Dermis blood vessel endothelial cell (primary cell): Measurements from ENCODE around the gene LTBP1. TPM values are rescaled to one million over a fixed set of nuclear protein-coding genes. Genes with fewer than 3 reads are reported as not detected.
A peak's percentile ranks its signal among the peaks of the same experiment; 100 is the strongest.
"Not testable (repeated sequence)": the region's sequence is repeated elsewhere in the genome, so short reads cannot be mapped to it uniquely, and the experiment has no call there.

Experiments used
- DNase-seq: peaks from one replicate; pipeline ENCODE4 v3.0.0; 2010
- total RNA-seq: library from RNA; depleted of rRNA; stranded (reverse); fragments of >200 nt; gene quantifications from 2 replicates; pipeline ENCODE4 v1.2.3, GENCODE V29; 2014

Gene LTBP1
- total RNA-seq, 1 donor from 2014 or later = 37.9 TPM

DNA sequence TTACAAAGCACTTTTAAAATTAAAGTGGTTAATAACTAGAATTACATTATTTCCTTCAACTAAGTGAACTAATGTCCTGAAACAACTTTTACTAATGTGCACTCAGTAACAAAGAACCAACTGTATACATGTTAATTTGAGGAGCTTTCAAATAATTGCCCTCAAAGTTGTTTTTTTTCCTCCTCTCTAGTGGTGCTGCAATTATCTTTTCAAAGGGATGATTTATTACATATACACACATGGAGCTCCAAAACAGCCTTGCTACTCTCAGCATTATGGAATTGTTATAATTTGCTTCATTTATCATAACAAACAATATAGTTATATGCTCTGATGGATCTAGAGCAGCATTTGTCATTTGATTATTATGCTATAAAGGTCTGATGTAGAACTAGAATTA lies 283.4 kb downstream of the LTBP1 start:
- no peak for DNase-seq

DNA sequence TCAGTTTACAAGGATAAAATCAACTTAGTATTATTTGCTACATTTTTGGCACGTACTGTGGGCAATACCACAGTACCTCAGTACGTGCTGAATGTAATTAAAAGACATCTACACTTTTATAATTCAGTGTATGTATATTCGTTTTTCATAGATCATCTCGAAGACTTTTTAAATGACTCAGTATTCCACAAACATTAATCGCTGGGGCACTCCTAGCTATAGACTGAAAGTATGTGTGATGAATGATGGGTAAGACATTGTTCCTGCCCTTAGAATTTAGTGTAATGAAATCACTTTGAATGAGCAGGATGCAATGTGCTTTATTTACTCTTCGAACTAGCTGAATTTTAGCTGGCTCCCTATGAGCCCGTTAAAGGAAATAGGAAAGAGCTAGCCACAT lies 284.1 kb downstream of the LTBP1 start:
- DNase-seq = no peak

- DNase-seq = not testable (repeated sequence)
Measured at GRCh38 chr2:33235559-33235958, 288.8 kb downstream of the LTBP1 start.

DNA sequence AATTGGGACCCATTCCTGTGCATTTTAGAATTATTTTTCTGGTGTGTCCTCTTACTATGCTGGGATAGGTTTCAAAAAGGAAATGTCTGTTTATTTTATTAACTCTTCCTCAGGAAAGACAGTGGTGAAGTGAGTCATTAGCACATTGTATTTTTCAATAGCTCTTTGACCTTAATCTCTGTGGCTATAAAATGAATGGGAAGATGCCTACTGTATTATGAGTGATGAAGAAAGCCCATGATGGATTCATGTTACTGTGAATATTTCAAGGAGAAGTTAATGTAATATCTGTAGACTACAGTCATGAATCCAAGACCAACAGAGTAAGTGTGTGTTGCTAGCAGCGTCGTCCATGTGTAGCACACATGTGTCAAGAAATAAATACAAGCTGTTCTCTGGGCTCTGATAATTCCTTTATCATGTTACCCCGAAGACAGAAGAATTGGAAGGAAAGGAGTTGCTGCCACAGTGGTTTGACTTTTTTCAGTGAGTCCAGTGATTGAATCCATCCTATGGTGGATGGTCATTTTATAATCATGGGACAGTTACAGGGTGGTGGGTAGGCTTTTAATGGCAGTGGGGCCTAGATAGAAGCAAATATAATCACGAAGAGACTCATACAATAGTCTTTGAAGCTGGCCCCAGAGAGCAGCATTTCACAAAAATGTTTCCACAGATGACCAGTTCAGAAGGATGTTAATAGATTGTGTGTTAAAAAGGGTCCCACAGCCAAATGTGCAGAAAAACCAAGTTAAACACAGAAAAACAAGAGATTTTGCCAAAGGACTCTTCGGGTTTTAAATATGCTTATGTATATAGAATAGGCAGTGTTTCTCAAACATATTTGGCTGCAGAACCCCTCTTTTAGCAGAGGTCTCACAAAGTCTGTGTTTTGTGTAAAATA lies 290.0 kb downstream of the LTBP1 start:
- peak; percentile 74 for DNase-seq

DNA sequence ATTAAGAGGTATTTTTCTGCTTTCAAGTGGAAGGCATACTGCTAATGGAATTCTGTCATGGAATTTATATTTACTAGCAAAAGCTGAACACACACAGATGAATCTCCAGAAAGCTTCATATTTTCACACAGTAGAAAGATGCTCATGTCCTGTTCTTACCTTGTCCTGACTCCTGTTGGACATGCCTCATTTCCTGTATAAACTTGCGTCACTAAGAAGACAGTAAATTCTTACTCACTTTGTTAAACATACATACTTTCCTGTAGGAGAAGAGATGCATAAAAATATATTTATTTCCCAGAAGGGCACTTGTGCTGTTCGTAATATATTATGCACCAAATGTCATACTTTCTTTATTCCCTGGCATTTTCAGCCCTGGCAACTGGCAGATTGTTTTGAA lies 291.4 kb downstream of the LTBP1 start:
- DNase-seq = peak; percentile 69

DNA sequence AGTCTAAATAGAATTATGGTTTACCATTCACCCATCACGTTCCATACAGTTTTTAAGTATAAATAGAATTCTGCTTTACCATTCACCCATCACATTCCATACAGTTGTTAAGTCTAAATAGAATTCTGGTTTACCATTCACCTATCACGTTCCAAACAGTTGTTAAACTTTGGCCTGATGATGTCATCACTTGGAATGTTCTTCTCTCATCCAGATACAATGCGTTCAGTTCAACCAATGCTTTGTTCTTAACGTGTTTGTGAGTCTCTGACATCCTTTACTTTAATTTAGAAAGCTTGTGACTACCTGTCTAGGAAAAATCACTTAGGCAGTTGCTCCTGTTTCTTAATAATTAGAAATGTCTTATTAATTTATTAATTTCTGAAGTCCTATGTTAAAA lies 293.4 kb downstream of the LTBP1 start:
- peak; percentile 66 for DNase-seq

DNA sequence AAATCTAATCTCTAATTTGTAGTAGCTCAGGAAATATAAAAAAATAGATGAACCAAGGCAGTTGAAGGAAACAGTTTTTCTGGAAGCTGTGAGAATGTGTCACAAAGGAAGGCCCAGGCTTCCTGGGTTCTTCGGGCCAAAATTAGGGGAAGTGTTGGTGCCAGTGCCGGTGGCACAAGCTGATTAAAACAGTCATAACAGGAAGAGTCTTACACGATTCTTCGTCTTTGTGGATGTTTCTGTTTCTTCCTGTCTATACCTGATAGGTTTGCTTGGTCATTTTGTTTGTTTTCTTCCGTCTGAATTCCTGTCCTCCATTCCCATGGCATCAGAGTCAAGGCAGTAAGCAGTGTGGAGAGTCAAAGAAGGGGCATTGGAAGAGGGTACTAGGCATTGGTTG lies 294.3 kb downstream of the LTBP1 start:
- DNase-seq = no peak

- no peak for DNase-seq
Measured at GRCh38 chr2:33241581-33241980, 294.8 kb downstream of the LTBP1 start.

DNA sequence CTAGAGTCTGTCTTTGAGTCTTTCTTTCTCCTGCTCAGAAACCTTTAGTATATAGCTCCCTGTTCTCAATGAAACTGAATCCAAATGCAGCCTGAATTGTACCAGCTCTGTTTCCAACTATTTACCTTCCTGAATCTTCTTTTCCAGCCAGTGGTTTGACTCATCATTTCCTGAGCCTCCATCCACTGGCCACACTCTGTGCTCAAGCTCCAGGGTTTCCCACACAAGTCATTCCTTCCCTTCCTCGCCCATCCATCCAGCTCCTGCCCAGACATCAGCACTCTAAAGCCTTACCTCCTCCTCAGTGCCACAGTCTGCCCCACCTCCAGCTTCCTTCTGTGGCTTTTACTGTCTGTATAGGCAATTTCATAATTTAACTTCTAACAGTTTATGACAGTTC lies 296.1 kb downstream of the LTBP1 start:
- DNase-seq = peak; percentile 76

DNA sequence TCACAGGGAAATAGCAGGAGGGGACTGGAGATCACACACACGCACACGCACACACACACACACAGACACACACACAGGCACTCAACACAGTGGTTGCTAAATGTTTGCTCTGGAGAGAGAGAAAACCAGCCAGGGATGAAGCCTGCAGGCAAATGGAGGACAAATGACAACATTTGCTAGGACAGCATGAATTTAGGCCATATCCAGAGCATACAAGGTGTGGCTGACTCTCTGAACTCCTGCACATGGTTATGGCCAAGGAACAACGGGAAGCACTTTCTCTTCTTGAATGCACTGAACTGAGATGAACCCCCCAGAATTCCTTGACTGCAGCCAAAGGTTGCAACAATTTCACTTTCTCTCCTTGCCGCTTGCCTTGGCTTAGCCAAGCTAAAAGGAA lies 299.7 kb downstream of the LTBP1 start:
- no peak for DNase-seq

GRCh38 chr2:33247365-33247764 lies 300.6 kb downstream of the LTBP1 start:
- DNase-seq = no peak

DNA sequence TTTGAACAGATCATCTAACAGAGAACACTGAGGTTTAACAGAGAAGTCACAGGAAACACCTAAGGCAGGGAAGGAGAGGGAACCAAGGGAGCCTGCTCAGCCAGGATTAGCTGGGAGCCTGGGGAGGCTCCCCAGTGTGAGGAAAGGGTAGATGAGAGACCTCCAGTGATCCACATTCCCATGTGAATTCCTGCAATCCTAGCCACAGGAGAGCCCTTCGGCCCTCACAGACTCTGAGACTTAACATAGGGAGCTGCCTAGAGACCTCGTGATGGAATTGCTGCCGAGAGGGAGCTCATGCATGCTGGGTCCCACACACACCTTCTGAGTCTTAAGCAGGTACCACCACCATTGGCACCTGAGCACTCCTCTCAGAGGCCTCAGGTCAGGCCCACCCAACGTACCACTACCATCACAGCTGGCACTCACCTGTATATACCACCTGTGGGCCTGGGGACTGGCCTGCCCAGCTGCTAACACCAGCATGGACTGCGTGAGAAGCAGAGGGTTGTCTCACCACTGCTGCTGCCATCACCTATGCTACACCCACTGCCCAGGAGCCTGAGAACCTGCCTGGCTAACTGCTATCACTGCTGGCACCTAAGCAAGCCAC lies 303.8 kb downstream of the LTBP1 start:
- no peak for DNase-seq

DNA sequence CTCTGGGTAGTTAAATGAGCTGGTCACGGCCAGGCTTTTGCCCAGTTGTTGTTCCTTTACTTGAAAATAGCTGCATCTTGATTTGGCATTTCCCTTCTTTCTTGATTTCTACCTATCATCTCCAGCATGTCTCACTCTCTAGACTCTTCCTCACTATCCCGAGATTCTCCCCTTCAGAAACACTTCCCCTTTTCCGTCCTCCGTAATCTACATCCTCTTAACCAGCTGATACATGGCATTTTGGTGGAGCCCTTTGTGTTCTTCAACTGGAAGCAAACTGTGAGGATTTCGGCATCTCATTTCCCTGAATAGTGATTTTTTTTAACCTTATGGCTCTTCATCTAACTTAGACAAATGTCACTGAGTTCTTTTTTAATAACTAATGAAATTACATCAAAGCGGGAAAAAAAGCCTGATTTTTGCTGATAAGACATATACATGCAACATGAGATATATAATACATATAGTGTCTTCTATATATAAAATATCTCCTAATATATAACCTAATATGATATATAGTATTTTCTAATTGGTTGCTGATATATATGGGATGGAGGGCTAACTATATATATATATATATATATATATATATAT lies 309.5 kb downstream of the LTBP1 start:
- DNase-seq = no peak

- no peak for DNase-seq
Measured at GRCh38 chr2:33258387-33258786, 311.6 kb downstream of the LTBP1 start.

- DNase-seq = no peak
Measured at GRCh38 chr2:33262097-33262496, 315.3 kb downstream of the LTBP1 start.

- no peak for DNase-seq
Measured at GRCh38 chr2:33264766-33265165, 318.0 kb downstream of the LTBP1 start.

- DNase-seq = no peak
Measured at GRCh38 chr2:33265584-33266338, 319.0 kb downstream of the LTBP1 start.

DNA sequence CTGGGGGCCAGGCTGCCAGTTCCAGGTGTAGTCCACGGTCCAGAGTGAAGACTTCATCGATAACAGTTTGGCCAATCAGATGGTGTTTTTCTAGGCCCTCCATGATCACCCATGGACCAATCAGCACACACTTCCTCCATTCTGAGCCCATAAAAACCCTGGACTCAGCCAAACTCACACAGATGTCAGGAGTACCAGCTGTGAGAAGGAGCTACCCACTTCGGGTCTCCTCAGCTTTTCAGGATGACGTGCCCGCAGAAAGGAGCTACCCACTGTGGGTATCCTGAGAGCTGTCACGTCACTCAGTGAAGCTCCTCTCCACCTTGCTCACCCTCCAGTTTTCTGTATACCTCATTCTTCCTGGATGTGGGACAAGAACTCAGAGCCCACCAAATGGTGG lies 319.7 kb downstream of the LTBP1 start:
- no peak for DNase-seq

- no peak for DNase-seq
Measured at GRCh38 chr2:33267043-33267442, 320.3 kb downstream of the LTBP1 start.

DNA sequence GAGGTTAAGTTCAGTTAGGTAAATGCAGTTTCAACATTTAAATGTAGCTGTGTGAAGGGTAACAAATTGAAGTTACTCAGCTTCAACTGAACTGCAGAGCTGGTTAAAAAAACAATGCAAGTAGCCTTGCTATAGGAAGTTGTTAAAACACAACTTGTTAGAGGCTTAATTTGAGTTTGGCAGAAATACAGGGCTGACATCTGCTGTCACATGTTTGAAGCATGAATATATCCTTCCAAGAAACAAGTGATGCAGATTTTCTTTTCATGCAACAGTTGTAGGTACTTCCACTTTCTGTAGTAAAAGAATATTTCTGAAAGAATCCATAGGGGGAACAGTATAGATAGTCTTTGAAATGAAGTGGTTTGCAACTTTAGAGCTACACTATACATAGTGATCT lies 321.0 kb downstream of the LTBP1 start:
- DNase-seq = peak; percentile 72

DNA sequence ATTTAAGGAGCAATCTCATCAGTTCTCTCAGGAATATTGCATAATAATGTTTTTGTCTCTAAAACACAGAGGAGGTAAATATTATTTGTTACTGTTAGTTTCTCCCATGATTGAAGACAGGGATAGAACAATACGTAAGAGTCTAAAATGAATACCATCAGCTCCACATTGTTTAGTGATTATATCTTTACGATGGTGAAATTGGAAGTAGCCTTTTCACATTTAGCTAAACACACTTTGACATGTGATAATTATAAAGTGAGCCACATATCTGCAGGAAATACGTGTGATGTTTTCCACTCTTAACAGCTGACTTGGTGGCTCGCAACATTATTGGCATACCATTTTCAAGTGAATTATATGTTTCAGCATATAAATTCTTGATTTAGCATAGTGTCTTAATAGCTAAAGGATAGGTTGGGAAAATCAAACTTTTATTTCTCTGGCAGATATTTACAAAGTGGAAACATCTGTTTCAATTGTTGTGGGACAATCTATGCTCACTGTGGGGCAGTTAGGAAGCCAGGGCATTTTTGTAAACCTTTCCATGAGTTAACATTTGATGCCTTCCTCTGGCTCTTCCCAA lies 321.6 kb downstream of the LTBP1 start:
- peak; percentile 49 for DNase-seq

DNA sequence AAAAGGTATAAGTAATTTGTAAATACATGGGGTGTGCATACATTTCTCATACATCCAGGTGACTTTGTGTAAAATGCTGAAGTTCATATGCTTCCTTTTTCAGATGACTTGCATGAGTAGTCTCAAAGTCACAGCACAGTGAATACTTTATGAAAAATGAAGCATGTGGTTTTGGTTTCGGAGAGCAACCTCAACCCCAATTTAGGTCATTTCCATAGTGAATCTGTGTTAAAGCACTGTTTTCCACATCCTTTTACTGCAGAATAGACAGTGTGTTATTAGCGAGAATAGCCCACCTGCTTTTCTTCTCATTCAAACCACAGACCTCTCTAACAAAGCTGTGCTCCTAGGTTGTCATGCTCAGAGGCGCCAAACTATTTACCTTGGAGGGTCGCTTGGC lies 325.2 kb downstream of the LTBP1 start:
- no peak for DNase-seq

DNA sequence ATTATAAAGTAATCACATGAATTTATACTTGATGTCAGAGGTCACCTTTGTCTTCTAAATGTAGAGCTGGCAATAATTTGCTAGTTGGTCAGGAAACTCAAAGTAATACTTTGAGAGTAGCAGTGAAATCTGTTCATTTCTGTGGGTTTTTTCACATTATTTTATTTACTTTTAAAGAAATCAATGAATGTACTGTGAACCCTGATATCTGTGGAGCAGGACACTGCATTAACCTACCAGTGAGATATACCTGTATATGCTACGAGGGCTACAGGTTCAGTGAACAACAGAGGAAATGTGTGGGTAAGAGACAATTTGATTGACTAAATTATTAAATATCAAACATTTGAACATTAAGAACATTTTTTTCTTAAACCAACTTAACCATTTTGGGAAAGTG lies 326.7 kb downstream of the LTBP1 start:
- DNase-seq = no peak
